ENCODE results near the gene PLVAP. TPM values are rescaled to one million over a fixed set of nuclear protein-coding genes. Genes with fewer than 3 reads are reported as not detected.

PLVAP gene
- total RNA-seq, result 5.7 and 11.1 TPM in 2 replicates
- polyA plus RNA-seq, result 16.9 and 19.9 TPM in 2 replicates
- 9.7 and 12.9 TPM in 2 replicates for polyA plus RNA-seq (2011; cell fraction: cytosol; rRNA removed)
- polyA plus RNA-seq (2011; cell fraction: nucleus; rRNA removed), result 5.5 and 6.7 TPM in 2 replicates
- 1.5 and 1.6 TPM in 2 replicates for polyA plus RNA-seq (2012)
- 10.7 and 12.5 TPM in 2 replicates for polyA minus RNA-seq
- polyA minus RNA-seq (2011; cell fraction: cytosol; rRNA and poly(A)+ RNA removed), result not detected
- 3.4 and 6.1 TPM in 2 replicates for polyA minus RNA-seq (2011; cell fraction: nucleus; rRNA and poly(A)+ RNA removed)
- percentile 18 among the genes with signal in this experiment for Bru-seq, nascent RNA
- percentile 45 among the genes with signal in this experiment for BruChase-seq, experiment 1, labeled RNA remaining after a 6-hour chase
- BruChase-seq, experiment 2, labeled RNA remaining after a 2-hour chase, result percentile 37 among the genes with signal in this experiment
- long read RNA-seq, transcript PLVAP-201 (6 exons, 2,305 nt), result major isoform, 27 of 30 reads
- long read RNA-seq, partial matches to known transcripts, result 0 of 30 reads
- long read RNA-seq, other reads (novel, unspliced or antisense), result 3 of 30 reads

GRCh38 chr19:17376935-17377600 is at the start of gene PLVAP:
Gene PLVAP (minus strand): TSS chr19:17377342. CDS start chr19:17377288, 54 bp downstream.
- DNase-seq (ENCODE audit: low read depth, low spot score) (peak; percentile 69), FAIRE-seq (peak; percentile 74)
- H3K79me2 ChIP-seq (ENCODE audit: control insufficient read depth, insufficient read depth, low read length), result no peaks in the 10 kb centered on the region
- H3K4me2 ChIP-seq (ENCODE audit: insufficient read depth, low read length), result peak within 1 kb of the TSS; percentile 63
- H3K4me3 ChIP-seq (replicated peaks in 1 of 3; ENCODE audit: insufficient read depth in 1 of 3, low read depth in 1 of 3, low read length in 3 of 3), result peak within 1 kb of the TSS in 1 of 3 experiments; percentile 22
- H3K36me3 ChIP-seq (ENCODE audit: control insufficient read depth in 2 of 2, extremely low read depth in 1 of 2, insufficient read depth in 2 of 2, low read length in 2 of 2), result no peaks in the 10 kb centered on the region
- H3K9me1 ChIP-seq (replicated peaks; ENCODE audit: control insufficient read depth, extremely low read depth, insufficient read depth, low read length), result no peaks in the 10 kb centered on the region
- BruUV-seq (replicated peaks), result no TSS peak
- intact Hi-C loops (cut with micrococcal nuclease), result no loop called here
- H3K4me1 ChIP-seq (ENCODE audit: control insufficient read depth, extremely low read depth, insufficient read depth, low read length), result peaks cover 30% of the 10 kb centered on the region
- H3K9me3 ChIP-seq (replicated peaks; ENCODE audit: control insufficient read depth, insufficient read depth, low read length), result no peaks in the 10 kb centered on the region
- TF ChIP-seq MYC (IDR thresholded peaks at IDR 0.05; ENCODE audit: low read depth, low read length), result no peak
- TF ChIP-seq GATA2 (IDR thresholded peaks at IDR 0.05; ENCODE audit: insufficient read depth, insufficient read length, low read depth, low read length), result peak; percentile 82
- peak; percentile 34 for TF ChIP-seq FOS (IDR thresholded peaks at IDR 0.05; ENCODE audit: borderline replicate concordance, insufficient read depth, low read length)
- peak in 1 of 2 donors; percentile 25 for TF ChIP-seq CTCF (IDR thresholded peaks at IDR 0.05; ENCODE audit: extremely low read depth in 1 of 2, insufficient read depth in 1 of 2, low read depth in 1 of 2, low read length in 2 of 2)
- peak; percentile 81 for TF ChIP-seq POLR2AphosphoS5 (IDR thresholded peaks at IDR 0.05; ENCODE audit: insufficient read depth, low read depth, low read length)
- no peak within 1 kb of the TSS for H3K27ac ChIP-seq (ENCODE audit: insufficient read depth, low read depth, low read length)
- CTCF ChIA-PET, result interaction anchor here (0.8 to 2.5 kb wide), 5 partner anchors 9 to 30 kb away, joined by 3 to 15 read pairs (median 5); no protein-coding TSS in a partner anchor
- H2AFZ ChIP-seq (ENCODE audit: low read depth, low read length), result peak within 1 kb of the TSS; percentile 0
- POLR2A ChIA-PET, result no interaction called here
- no peak within 1 kb of the TSS for H3K9ac ChIP-seq (replicated peaks; ENCODE audit: extremely low read depth, insufficient read depth, low read length)
- no peaks in the 10 kb centered on the region for H4K20me1 ChIP-seq (replicated peaks; ENCODE audit: control insufficient read depth, extremely low read depth, insufficient read depth, low read length)
- dilution Hi-C loops (cut with MboI; ENCODE audit: extremely low pct_ligation_motif_present, low sequenced_read_pairs), result no loop called here
- no peaks in the 10 kb centered on the region for H3K27me3 ChIP-seq (ENCODE audit: control insufficient read depth in 2 of 2, insufficient read depth in 2 of 2, low read length in 2 of 2)

Data from endothelial cell of umbilical vein (primary cell).